Astrocyte (in vitro differentiated cells and primary cell): Measurements from ENCODE around the gene PDC. TPM values are rescaled to one million over a fixed set of nuclear protein-coding genes. Genes with fewer than 3 reads are reported as not detected.
A peak's percentile ranks its signal among the peaks of the same experiment; 100 is the strongest.

Experiments used
- DNase-seq: peaks from one replicate; pipeline ENCODE4 v3.0.0-alpha.2; 2010; ENCODE audit warnings: low read depth
- FAIRE-seq: peaks from 2 replicates; lab custom pipeline; 2011; peaks lifted over from hg19 to GRCh38; lab: Jason Lieb, UNC
- H2AFZ ChIP-seq: 2 replicates; pipeline ENCODE4 v1.6.0; 2012; ENCODE audit warnings: low read depth, low read length, inconsistent platforms
- H3K27ac ChIP-seq: 2 replicates; pipeline ENCODE4 v1.5.1; 2011; ENCODE audit warnings: low read depth, low read length, inconsistent platforms
- H3K27me3 ChIP-seq: 2 replicates; pipeline ENCODE4 v1.6.0; 2011; ENCODE audit warnings: low read length, inconsistent platforms; ENCODE audit not compliant: insufficient read depth
- H3K36me3 ChIP-seq: 2 replicates; pipeline ENCODE4 v1.5.1; 2011; ENCODE audit warnings: low read length, inconsistent platforms; ENCODE audit not compliant: insufficient read depth
- H3K4me1 ChIP-seq: 2 replicates; pipeline ENCODE4 v1.5.1; 2011; ENCODE audit warnings: low read length, inconsistent platforms; ENCODE audit not compliant: insufficient read depth
- H3K4me2 ChIP-seq: 2 replicates; pipeline ENCODE4 v1.6.0; 2012; ENCODE audit warnings: low read length, inconsistent platforms
- H3K4me3 ChIP-seq: 2 replicates; pipeline ENCODE4 v1.5.1; 2011; ENCODE audit warnings: low read depth, mild to moderate bottlenecking, low read length, inconsistent platforms; ENCODE audit not compliant: insufficient read depth
- H3K79me2 ChIP-seq: 2 replicates; pipeline ENCODE4 v1.6.0; 2012; ENCODE audit warnings: mild to moderate bottlenecking, low read length, inconsistent platforms; ENCODE audit not compliant: insufficient read depth
- H3K9ac ChIP-seq: 2 replicates; pipeline ENCODE4 v1.6.0; 2012; ENCODE audit warnings: mild to moderate bottlenecking, low read length, inconsistent platforms
- H3K9me3 ChIP-seq: 2 replicates; pipeline ENCODE4 v1.5.1; 2012; ENCODE audit warnings: low read depth, mild to moderate bottlenecking, low read length, inconsistent platforms; ENCODE audit not compliant: insufficient read depth
- H4K20me1 ChIP-seq: 2 replicates; pipeline ENCODE4 v1.6.0; 2012; ENCODE audit warnings: low read length, inconsistent platforms; ENCODE audit not compliant: insufficient read depth
- H3K27ac Mint-ChIP-seq: one replicate; pipeline ENCODE4 v1.8.0; 2021; ENCODE audit warnings: mild to moderate bottlenecking, mixed read lengths; ENCODE audit not compliant: unreplicated experiment
- H3K27me3 Mint-ChIP-seq: one replicate; pipeline ENCODE4 v1.8.0; 2021; ENCODE audit warnings: low read depth, mixed read lengths; ENCODE audit not compliant: unreplicated experiment
- H3K36me3 Mint-ChIP-seq: one replicate; pipeline ENCODE4 v1.8.0; 2021; ENCODE audit warnings: low read depth, mixed read lengths; ENCODE audit not compliant: unreplicated experiment
- H3K4me1 Mint-ChIP-seq: one replicate; pipeline ENCODE4 v1.8.0; 2021; ENCODE audit warnings: low read depth, mixed read lengths; ENCODE audit not compliant: unreplicated experiment
- H3K4me3 Mint-ChIP-seq: one replicate; pipeline ENCODE4 v1.8.0; 2021; ENCODE audit warnings: mild to moderate bottlenecking, moderate library complexity, mixed read lengths; ENCODE audit not compliant: unreplicated experiment
- H3K9me3 Mint-ChIP-seq: one replicate; pipeline ENCODE4 v1.8.0; 2021; ENCODE audit warnings: mild to moderate bottlenecking, mixed read lengths; ENCODE audit not compliant: unreplicated experiment
- CTCF ChIP-seq: IDR thresholded peaks from 2 replicates; pipeline ENCODE4 v1.5.1; 2011; ENCODE audit warnings: low read depth, mild to moderate bottlenecking, inconsistent platforms, low read length, moderate library complexity; ENCODE audit not compliant: insufficient read depth
- EZH2 ChIP-seq: IDR thresholded peaks from 2 replicates; pipeline ENCODE4 v1.6.1; 2012; ENCODE audit warnings: mild to moderate bottlenecking, low read length, inconsistent platforms; ENCODE audit not compliant: insufficient read depth
- total RNA-seq: library from RNA; stranded (reverse); gene quantifications from 2 replicates; pipeline ENCODE4 v1.2.1, GENCODE V29; 2021

Gene PDC
- total RNA-seq, 1 donor from 2014 or later = not detected

GRCh38 chr1:186498695-186499389 lies 37.9 kb upstream of the PDC start:
- peak; percentile 69 for DNase-seq
- Histone ChIP-seq H3K4me2 (peak overlapping the region; percentile 41), H4K20me1 (no peaks in the 10 kb centered on the region), H3K27me3 (no peaks in the 10 kb centered on the region), H3K36me3 (no peaks in the 10 kb centered on the region), H3K27ac (peak overlapping the region; percentile 63), H3K4me3 (no peak overlapping the region), H3K79me2 (no peaks in the 10 kb centered on the region), H3K9ac (peak overlapping the region; percentile 7), H2AFZ (no peak overlapping the region), H3K4me1 (peaks cover 25% of the 10 kb centered on the region), H3K9me3 (no peaks in the 10 kb centered on the region)
- no peaks in the 10 kb centered on the region for H3K36me3 Mint-ChIP-seq
- no peak overlapping the region for H3K27ac Mint-ChIP-seq
- no peak overlapping the region for H3K4me3 Mint-ChIP-seq
- peak; percentile 32 for FAIRE-seq
- TF ChIP-seq EZH2 (no peak), CTCF (no peak)
- H3K27me3 Mint-ChIP-seq = no peaks in the 10 kb centered on the region
- peaks cover 32% of the 10 kb centered on the region for H3K4me1 Mint-ChIP-seq
- H3K9me3 Mint-ChIP-seq = no peaks in the 10 kb centered on the region

- Histone ChIP-seq H3K4me1 (peaks cover 18% of the 10 kb centered on the region), H3K4me2 (no peak overlapping the region), H3K79me2 (no peaks in the 10 kb centered on the region), H2AFZ (no peak overlapping the region), H3K4me3 (no peak overlapping the region), H4K20me1 (no peaks in the 10 kb centered on the region), H3K27me3 (no peaks in the 10 kb centered on the region), H3K9me3 (no peaks in the 10 kb centered on the region), H3K36me3 (no peaks in the 10 kb centered on the region), H3K9ac (peak overlapping the region; percentile 7), H3K27ac (peak overlapping the region; percentile 63)
- H3K36me3 Mint-ChIP-seq = no peaks in the 10 kb centered on the region
- no peak overlapping the region for H3K4me3 Mint-ChIP-seq
- no peak for TF ChIP-seq EZH2
- TF ChIP-seq CTCF = no peak
- H3K27ac Mint-ChIP-seq = no peak overlapping the region
- FAIRE-seq (no peak), DNase-seq (no peak)
- H3K27me3 Mint-ChIP-seq = no peaks in the 10 kb centered on the region
- H3K4me1 Mint-ChIP-seq = peaks cover 25% of the 10 kb centered on the region
- no peaks in the 10 kb centered on the region for H3K9me3 Mint-ChIP-seq
These were observed 37.2 kb upstream of the PDC start for GRCh38 chr1:186498071-186498470.

GRCh38 chr1:186497651-186498050 lies 36.7 kb upstream of the PDC start:
- H3K4me3 Mint-ChIP-seq = no peak overlapping the region
- FAIRE-seq (no peak), DNase-seq (no peak)
- Histone ChIP-seq H3K9ac (no peak overlapping the region), H4K20me1 (no peaks in the 10 kb centered on the region), H3K4me2 (no peak overlapping the region), H3K79me2 (no peaks in the 10 kb centered on the region), H2AFZ (no peak overlapping the region), H3K27me3 (no peaks in the 10 kb centered on the region), H3K27ac (no peak overlapping the region), H3K36me3 (no peaks in the 10 kb centered on the region), H3K4me1 (peaks cover 19% of the 10 kb centered on the region), H3K9me3 (no peaks in the 10 kb centered on the region), H3K4me3 (no peak overlapping the region)
- H3K27me3 Mint-ChIP-seq = no peaks in the 10 kb centered on the region
- H3K27ac Mint-ChIP-seq = no peak overlapping the region
- H3K4me1 Mint-ChIP-seq = peaks cover 23% of the 10 kb centered on the region
- H3K9me3 Mint-ChIP-seq = no peaks in the 10 kb centered on the region
- no peak for TF ChIP-seq EZH2
- no peak for TF ChIP-seq CTCF
- no peaks in the 10 kb centered on the region for H3K36me3 Mint-ChIP-seq
